GM12892 (cell line): ENCODE data around the gene SLCO2B1.
A peak's percentile ranks its signal among the peaks of the same experiment; 100 is the strongest.

Experiments used
- DNase-seq: peaks from one replicate; pipeline ENCODE4 v3.0.0; 2011; ENCODE audit not compliant: insufficient read length
- FAIRE-seq: peaks from 2 replicates; lab custom pipeline; 2011; peaks lifted over from hg19 to GRCh38; lab: Jason Lieb, UNC
- POLR2A ChIP-seq: IDR thresholded peaks from 2 replicates; pipeline ENCODE4 v1.6.1; 2011; ENCODE audit warnings: low read depth, low read length, control low read depth
- POLR2AphosphoS5 ChIP-seq: IDR thresholded peaks from 2 replicates; pipeline ENCODE4 v1.6.1; 2011; ENCODE audit warnings: low read depth, low read length, control low read depth
- TAF1 ChIP-seq: IDR thresholded peaks from 2 replicates; pipeline ENCODE4 v1.6.1; 2011; ENCODE audit warnings: low read depth, mild to moderate bottlenecking, control low read depth, low read length, borderline replicate concordance

SLCO2B1 gene

GRCh38 chr11:75240311-75241035, 89.6 kb downstream of the SLCO2B1 start, which contains the start of gene TPBGL:
TPBGL (plus strand) TSS chr11:75240774; CDS start chr11:75241050, 276 bp downstream.
- DNase-seq (no peak), FAIRE-seq (no peak)
- no peak for TF ChIP-seq TAF1
- TF ChIP-seq POLR2AphosphoS5 = no peak
- no peak for TF ChIP-seq POLR2A

DNA sequence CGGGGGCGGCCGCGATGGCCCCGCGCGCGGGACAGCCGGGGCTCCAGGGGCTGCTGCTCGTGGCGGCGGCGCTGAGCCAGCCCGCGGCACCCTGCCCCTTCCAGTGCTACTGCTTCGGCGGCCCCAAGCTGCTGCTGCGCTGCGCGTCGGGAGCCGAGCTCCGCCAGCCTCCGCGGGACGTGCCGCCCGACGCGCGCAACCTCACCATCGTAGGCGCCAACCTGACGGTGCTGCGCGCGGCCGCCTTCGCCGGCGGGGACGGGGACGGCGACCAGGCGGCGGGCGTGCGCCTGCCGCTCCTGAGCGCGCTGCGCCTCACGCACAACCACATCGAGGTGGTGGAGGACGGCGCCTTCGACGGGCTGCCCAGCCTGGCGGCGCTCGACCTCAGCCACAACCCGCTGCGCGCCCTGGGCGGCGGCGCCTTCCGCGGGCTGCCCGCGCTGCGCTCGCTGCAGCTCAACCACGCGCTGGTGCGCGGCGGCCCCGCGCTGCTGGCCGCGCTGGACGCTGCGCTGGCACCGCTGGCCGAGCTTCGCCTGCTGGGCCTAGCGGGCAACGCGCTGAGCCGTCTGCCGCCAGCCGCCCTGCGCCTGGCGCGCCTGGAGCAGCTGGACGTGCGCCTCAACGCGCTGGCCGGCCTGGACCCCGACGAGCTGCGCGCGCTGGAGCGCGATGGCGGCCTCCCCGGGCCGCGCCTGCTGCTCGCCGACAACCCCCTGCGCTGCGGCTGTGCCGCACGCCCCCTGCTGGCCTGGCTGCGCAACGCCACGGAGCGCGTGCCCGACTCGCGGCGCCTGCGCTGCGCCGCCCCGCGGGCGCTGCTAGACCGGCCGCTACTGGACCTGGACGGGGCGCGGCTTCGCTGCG, 90.4 kb downstream of the SLCO2B1 start:
- peak; percentile 97 for DNase-seq
- peak; percentile 99 for FAIRE-seq

DNA sequence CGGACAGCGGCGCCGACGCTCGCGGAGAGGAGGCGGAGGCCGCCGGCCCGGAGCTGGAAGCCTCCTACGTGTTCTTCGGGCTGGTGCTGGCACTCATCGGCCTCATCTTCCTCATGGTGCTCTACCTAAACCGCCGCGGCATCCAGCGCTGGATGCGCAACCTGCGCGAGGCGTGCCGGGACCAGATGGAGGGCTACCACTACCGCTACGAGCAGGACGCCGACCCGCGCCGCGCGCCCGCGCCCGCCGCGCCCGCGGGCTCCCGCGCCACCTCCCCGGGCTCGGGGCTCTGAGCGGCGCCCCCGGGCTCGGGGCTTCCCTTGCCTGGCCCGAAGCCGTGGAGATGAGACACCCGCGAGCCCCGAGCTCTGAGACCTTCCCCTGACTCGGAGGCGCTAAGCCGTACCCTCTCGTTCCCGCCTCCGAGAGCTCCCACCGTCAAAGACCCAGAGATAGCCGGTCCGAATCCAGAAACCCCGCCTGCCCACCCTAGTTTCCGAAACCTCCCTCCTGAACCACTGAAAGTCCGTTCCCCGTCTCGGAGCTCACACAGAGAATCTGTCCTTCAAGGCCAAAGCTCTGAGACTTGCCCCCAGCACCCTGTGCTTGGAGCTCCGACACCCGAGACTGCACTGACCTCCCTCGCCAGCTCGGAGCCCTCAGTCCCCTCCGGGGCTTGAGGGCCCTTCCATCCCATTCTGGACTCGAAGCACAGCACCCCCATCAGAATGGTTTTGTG, 91.2 kb downstream of the SLCO2B1 start:
- FAIRE-seq = no peak
- DNase-seq = no peak
- TF ChIP-seq POLR2AphosphoS5 = no peak
- TF ChIP-seq TAF1 = no peak
- TF ChIP-seq POLR2A = no peak

More for the DNA sequence above, 90.4 kb downstream of the SLCO2B1 start:
- TF ChIP-seq POLR2A = no peak

- no peak for TF ChIP-seq POLR2AphosphoS5
- no peak for TF ChIP-seq TAF1
- no peak for TF ChIP-seq POLR2A
These were observed 92.1 kb downstream of the SLCO2B1 start for GRCh38 chr11:75242722-75243600.

DNA sequence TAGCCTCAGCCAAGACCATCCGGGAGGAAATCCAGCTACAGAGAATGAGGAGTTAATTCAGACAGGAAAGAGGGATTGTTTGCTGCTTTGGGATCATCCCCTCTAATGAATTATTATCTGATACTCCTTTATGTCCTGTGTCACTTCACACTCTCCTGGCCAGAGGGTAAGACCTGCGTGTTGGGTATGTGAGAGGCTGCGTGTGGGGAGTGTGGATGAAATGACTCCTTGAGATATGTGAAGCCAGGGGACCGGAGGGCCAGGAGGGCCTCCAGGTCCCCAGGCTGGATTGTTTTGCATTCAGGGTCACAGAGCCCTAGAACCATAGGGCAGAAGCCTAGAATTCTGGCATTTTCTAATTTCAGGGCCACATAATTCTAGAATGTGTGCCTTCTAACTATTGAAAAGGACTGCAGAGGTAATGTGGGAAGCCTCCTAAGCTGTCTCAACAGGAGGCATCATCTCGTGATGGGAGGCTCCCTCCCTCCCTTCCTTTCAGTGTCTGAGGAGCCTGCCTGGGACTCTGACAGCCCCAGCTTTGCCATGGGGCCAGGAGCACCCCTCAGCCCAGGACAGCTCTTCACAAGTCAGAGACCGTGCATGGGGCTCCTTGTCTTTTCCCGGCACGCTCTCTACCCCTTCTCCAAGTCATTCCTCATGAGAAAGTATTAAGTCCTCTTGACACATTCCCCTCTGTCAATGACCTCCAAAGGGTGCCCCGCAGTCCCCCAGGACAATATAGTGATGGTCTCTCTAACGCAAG, 93.3 kb downstream of the SLCO2B1 start:
- no peak for TF ChIP-seq TAF1
- no peak for TF ChIP-seq POLR2A
- TF ChIP-seq POLR2AphosphoS5 = no peak
- FAIRE-seq (no peak), DNase-seq (no peak)

More at GRCh38 chr11:75242722-75243600, 92.1 kb downstream of the SLCO2B1 start:
- FAIRE-seq (no peak), DNase-seq (no peak)

- TF ChIP-seq POLR2A (no peak), TAF1 (no peak), POLR2AphosphoS5 (no peak)
- FAIRE-seq = no peak
- DNase-seq = no peak
These were observed 94.6 kb downstream of the SLCO2B1 start for GRCh38 chr11:75245356-75246005.

GRCh38 chr11:75246006-75246670, 95.2 kb downstream of the SLCO2B1 start:
- DNase-seq (no peak), FAIRE-seq (no peak)
- TF ChIP-seq POLR2A (no peak), POLR2AphosphoS5 (no peak), TAF1 (no peak)

DNA sequence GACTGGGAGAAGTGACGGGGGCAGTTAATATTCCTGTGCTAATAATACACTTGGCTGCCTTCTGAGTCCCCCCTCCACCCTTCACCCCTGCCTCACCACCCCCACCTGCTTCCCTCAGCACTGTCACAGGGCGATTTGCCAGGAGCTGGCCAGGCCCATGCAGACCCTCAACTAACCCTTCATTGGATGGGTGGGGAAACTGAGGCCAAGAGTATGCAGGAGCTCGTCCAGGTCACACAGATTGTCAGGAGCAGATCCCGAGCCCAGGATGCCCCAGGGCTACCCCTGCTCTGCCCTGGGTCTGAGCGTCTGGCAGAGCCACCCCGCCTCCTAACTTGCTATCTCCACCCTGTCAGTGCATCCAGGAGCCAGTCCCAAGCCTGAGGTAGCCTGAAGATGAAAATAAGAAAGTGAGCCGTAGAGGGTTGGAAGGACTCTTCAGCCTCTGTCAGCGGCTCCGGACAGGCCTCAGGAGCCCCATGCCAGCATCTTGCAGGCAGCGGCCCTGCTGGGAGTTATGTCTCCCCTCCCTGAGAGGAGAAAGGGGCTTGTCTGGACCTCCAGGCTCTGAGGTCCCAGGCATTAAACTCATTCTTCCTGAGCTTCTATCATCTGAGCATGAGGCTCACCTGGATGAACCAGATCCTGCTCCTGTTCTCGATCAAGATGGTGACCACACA, 95.9 kb downstream of the SLCO2B1 start:
- no peak for DNase-seq
- TF ChIP-seq POLR2AphosphoS5 = no peak
- no peak for TF ChIP-seq TAF1
- no peak for TF ChIP-seq POLR2A
- FAIRE-seq = no peak

GRCh38 chr11:75248924-75249256, 98.0 kb downstream of the SLCO2B1 start:
- DNase-seq (no peak), FAIRE-seq (no peak)
- TF ChIP-seq POLR2A = no peak
- TF ChIP-seq POLR2AphosphoS5 = no peak
- TF ChIP-seq TAF1 = no peak
